Cortex of kidney (tissue), 1 donor: Measurements from ENCODE around the gene ABHD8.

Source experiments
- DNase-seq: peaks from one replicate; lab custom pipeline; 2025; lab: John Stamatoyannopoulos, UW

ABHD8 gene

DNA sequence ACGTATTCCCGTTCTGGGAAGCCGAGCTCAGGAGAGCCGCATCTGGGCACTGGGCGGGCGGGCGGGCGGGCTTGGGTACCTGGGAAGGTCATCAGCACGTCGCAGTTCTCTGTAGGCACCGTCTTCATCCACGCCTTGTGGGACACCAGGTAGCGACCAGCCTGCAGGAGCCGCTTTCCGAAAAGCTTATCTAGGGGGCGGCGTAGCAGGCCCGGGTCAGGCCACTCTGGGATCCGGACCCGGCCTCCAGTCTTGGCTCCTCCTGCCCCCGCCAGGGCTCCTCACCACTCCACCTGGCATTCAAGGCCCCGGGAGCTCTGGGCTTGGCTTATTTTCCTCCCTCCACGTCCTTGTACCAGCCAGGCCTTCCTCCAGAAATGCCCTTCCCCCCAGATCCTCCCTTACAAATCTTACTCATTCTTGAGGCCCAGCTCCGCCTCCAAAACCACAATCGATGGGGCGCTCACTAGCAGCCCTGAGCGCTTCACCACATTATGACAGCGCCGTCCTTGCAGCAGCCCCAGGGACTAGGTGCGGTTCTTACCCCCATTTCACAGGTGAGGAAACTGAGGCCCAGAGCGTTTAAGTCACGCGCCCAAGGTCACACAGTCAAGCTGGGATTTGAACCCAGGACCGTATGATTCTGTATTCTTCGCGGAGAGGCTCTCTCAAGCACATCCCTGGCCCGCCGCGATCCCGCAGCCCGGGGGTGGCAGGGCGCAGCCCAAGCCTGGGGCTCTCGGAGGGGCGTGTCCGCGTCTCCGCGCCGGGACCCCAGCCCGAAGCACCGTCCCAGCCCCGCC lies 30.6 kb upstream of the ABHD8 start:
- no peak for DNase-seq

DNA sequence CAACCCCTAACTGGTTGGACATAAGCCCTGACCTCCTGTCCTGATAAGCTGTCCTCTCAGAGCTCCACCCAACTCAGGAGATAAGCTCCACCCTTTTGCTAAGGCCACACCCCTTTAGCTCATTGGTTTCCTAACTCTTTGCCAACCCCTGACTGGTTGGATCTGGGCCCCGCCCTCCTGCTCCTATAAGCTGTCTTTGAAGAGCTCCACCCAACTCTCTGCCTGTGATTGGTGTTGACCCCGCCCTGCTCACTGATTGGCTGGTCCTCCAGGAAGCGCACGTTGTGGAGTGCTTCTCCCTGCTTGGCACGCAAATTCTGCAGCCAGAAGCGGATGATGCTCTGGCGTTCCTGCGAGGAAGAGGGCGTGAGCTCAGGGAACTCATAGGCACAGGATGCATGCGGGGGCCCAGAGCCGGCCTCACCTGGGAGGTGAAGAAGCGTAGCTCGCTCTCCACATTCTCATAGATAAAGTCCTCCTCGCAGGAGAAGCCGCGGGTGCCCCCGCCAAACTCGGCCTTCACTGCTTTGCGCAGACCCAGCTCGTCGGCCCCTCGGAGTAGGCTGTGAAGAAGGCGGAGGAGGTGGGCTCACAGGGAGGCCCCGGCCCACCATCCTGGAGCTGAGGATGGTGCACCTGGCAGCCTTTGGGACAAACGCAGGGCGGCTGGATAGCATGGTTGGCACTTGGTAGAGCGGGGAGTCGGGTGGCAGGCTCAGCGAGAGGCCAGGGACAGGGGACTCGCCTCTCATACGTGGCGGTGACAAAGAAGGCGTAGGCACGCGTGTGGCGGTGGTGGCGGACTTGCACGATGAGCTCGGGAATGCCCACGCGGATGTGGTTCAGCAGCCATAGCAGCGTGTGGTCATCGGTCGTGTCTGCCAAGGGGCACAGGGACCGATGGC lies 29.7 kb upstream of the ABHD8 start:
- no peak for DNase-seq

- no peak for DNase-seq
Measured at GRCh38 chr19:17332360-17332676, 29.1 kb upstream of the ABHD8 start.

- DNase-seq = no peak
Measured at GRCh38 chr19:17331045-17331558, 27.9 kb upstream of the ABHD8 start.

GRCh38 chr19:17330262-17331044 lies 27.2 kb upstream of the ABHD8 start:
- no peak for DNase-seq

DNA sequence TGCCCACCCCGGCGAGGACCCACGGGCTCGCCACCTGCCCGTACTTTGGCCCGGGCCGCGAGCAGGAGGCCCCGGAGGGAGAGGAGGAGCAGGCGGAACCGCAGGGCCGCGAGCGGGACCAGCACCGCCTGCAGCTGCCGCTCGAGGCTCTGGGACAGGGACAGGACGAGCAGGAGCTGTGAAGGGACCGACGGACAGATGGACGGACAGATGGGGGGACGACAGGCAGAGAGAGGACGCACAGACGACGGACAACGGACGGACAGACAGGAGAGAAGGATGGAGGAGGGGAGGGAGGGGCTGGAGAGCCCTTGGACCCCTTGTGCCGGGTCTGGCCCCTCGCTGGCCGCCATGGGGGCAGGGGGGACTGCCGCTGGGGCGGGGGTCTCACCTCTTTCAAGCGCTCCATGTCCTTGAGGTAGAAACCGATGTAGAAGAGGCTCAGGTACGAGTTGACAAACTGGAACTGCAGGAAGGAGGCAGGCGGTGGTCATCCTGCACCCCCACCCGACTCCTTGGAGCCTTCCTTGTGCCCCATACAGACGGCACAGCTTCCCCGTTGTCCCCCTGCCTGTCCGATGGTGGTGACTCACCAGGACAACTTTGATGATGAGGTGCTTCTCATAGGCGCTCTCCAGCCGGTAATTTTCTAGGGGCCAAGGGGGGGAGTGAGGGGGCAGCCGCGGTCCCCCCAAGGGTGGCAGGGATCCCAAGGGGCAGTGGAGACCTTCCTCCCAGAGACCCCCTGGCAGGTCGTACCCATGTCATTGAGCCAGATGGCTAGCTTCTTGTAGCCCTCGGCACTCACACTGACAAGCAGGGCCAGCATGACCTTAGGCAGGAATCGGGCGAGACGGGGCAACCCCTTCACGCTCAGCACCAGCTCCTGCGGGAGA lies 26.4 kb upstream of the ABHD8 start:
- no peak for DNase-seq

- DNase-seq = no peak
Measured at GRCh38 chr19:17328517-17329365, 25.5 kb upstream of the ABHD8 start.

DNA sequence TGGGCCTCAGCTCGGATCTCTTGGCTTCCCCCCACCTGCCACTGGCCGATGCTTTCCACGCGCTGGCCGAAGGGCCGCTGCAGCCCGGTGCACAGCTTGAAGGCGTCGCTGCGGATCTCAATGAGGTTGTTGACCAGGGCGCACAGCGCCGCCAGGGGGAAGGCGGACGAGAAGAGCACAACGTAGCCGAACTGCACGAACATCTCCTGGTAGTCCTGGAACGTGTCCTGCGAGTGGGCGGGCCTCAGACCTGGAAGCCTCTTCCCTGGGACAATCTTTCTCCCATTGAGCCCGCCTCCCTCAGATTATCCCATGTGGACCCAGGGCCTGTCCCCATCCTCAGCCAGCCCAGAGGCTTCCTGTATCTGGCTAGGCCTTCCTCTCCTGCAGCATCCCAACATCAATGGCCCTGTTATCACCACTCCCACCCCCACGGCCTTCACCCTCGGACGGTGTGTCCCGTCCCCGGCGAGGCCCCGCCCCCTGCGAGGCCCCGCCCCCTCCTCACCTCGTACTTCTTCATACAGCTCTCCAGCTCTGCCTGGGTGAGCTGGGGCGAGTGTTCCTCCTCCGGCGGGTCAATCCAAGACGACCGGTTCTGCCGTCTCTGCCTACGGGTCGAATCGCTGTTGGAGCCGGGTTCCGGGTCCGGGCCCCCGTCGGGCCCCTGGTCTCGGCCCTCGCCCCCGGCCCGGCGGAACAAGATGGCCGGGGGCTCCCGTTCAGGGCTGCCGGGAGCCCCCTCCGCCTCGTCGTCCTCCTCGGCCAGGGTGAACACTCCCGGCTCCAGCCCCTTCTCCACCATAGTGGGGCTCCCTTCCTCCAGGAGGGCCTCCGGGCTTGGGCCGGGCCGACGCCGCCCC lies 24.7 kb upstream of the ABHD8 start:
- DNase-seq = no peak

DNA sequence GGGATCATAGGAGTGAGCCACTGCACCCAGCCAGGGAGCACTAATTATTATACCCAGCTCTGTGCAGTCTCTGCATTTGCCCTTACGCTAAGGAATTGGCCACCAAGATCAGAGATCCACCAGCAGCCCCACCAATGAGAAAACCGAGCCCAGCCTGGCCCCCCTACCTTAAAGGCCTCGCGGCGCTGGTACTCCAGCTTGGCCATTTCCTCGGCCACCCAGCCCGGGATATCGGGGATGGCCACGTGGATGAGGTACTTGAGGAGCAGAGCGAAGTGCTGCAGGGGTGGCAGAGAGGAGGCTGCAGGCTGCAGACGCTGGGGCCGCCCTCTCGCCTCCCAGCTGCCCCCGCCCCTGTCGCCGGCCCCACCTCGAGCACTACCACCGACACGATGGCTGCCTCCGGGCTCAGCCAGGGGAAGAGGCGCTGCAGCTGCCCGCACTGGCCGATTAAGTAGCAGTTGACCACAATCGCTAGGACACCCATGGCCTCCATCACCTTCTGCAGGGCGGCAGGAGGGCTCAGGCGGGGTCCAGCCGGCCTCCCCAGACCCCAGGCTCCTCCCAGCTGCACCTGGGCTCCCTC lies 23.9 kb upstream of the ABHD8 start:
- DNase-seq = no peak

DNA sequence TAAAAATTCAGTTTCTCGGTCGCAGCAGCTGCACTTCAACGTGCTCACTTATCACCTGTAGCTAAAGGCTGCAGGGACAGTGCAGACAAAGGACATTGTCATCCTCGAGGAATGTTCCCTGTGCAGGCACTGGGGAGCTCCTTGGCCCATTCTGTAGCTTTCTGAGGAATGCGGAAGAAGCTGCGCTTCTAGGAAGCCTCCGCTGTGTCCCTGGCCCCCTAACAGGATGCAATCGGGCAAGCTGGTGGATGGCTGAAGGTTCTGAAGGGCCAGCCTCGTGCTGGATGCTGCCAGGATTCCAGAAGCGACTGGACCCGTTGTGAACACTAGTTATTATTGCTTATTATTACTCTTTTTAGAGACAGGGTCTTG lies 23.4 kb upstream of the ABHD8 start:
- no peak for DNase-seq

DNA sequence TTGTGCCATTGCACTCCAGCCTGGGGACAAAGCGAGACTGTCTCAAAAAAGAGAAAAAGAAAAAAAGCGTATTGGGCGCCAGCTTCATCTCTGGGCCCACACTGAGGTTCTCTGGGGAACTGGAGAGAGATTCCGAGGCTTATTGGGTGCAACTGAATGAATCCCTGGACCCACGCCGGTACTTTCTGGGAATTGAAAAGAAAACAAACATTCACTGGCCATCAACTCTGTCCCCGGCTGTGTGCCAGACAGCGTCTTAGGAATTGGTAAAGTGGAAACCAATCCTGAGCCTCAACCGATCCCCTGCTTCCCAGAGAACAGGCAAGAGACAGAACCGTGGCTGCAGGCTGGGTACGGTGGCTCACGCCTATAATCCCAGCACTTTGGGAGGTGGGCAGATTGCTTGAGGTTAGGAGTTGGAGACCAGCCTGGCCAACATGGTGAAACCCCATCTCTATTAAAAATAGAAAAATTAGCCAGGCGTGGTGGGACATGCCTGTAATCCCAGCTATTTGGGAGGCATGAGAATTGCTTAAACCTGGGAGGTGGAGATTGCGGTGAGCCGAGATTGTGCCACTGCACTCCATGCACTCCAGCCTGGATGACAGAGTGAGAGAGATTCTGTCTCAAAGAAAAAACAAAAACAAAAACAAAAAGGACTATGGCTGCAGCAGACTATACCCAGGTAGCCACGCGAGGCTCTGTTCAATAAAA lies 22.8 kb upstream of the ABHD8 start:
- no peak for DNase-seq

DNA sequence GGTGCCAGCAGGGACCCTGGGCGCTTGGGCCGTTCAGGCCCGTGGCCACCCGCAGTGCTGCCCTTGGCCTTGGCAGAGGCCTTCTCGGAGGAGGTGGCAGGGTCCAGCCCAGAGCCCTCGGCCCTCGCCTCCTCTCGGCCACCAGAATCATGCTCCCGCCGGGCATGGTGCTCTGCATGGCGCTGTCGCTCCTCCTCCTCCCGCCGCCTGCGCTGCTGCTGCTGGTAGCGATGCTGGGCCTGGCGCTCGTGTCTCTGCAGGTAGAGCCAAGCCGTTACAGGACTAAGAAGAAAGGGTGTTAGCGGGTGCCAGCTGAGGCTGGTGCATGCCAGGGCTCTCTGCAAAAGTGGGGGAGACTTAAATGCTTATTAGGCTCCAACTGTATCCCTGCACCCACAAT lies 21.9 kb upstream of the ABHD8 start:
- no peak for DNase-seq

GRCh38 chr19:17324357-17325114 lies 21.3 kb upstream of the ABHD8 start:
- no peak for DNase-seq

GRCh38 chr19:17323964-17324332 lies 20.7 kb upstream of the ABHD8 start:
- DNase-seq = no peak

DNA sequence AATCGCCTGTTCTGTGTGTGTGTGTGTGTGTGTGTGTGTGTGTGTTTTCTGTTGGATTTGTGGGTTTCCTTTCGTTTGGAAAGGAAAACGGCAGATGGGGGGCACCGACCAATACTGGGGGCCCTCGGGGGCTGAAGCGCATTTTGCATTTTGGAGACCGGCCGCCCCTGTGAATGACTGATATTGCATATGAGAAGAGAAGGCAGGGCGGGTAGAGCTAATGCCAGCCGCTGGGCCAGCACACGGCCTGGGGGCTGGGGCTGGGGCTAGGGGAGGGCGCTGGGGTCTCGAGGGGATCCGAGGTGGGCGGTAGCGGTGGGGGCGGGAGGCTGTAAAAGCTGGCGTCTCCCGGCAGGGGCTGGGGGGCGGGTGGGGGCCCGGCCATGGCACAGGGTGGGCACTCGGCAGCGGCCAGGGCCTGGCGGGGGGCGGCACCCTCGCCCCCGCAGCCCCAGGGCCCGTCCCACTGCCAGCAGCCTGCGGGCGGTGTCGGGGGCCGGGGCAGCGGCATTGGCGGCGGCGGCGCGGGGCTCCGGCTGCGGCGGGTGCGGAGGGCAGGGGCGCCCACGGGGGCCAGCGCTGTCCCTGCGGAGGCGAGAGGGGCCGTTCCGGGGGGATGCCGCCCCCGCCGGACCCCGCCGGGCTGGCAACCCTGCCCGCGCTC lies 20.2 kb upstream of the ABHD8 start:
- no peak for DNase-seq

DNA sequence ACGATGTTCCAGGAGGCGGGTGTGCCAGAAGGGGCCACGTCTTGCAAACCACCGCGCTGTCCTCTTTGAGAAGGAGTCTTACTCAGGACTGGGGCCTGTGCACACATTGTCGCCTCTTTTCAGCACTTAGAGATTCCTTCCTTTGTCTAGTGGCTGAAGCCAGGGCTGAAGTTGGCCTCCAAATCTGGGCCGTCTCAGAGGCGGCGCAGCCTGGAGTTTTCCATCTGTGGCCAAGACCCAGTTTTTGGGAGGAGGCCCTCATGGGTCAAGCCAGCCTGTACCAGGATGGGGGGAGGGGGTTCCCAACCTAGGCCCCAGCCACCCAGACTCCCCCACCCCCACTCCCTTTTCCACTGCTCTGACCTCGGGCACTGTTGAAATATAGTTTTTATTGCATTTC lies 19.6 kb upstream of the ABHD8 start:
- no peak for DNase-seq
